ENCODE results near the gene ANKFN1.

The ANKFN1 gene

GRCh38 chr17:56291226-56291805 is 138.0 kb downstream of the ANKFN1 start:
- no peak for FAIRE-seq

GRCh38 chr17:56292010-56292409 is 138.7 kb downstream of the ANKFN1 start:
- FAIRE-seq = no peak

- no peak for FAIRE-seq
These were observed 139.3 kb downstream of the ANKFN1 start for GRCh38 chr17:56292578-56292977.

- FAIRE-seq = no peak
These were observed 143.9 kb downstream of the ANKFN1 start for GRCh38 chr17:56297184-56297583.

GRCh38 chr17:56298846-56299245 is 145.6 kb downstream of the ANKFN1 start:
- no peak for FAIRE-seq

- no peak for FAIRE-seq
These were observed 146.9 kb downstream of the ANKFN1 start for GRCh38 chr17:56300144-56300543.

- FAIRE-seq = no peak
These were observed 151.7 kb downstream of the ANKFN1 start for GRCh38 chr17:56305007-56305406.

- no peak for FAIRE-seq
These were observed 156.6 kb downstream of the ANKFN1 start for GRCh38 chr17:56309897-56310296.

GRCh38 chr17:56310782-56311181 is 157.5 kb downstream of the ANKFN1 start:
- no peak for FAIRE-seq

- FAIRE-seq = no peak
These were observed 159.9 kb downstream of the ANKFN1 start for GRCh38 chr17:56313201-56313600.

GRCh38 chr17:56314026-56314425 is 160.8 kb downstream of the ANKFN1 start:
- FAIRE-seq = no peak

- FAIRE-seq = no peak
These were observed 161.8 kb downstream of the ANKFN1 start for GRCh38 chr17:56314984-56315602.

GRCh38 chr17:56316604-56317003 is 163.3 kb downstream of the ANKFN1 start:
- FAIRE-seq = no peak

GRCh38 chr17:56317351-56318208 is 164.3 kb downstream of the ANKFN1 start:
- no peak for FAIRE-seq

- FAIRE-seq = peak; percentile 95
These were observed 166.3 kb downstream of the ANKFN1 start for GRCh38 chr17:56319531-56319930.

- no peak for FAIRE-seq
These were observed 167.2 kb downstream of the ANKFN1 start for GRCh38 chr17:56320443-56320842.

- FAIRE-seq = no peak
These were observed 169.7 kb downstream of the ANKFN1 start for GRCh38 chr17:56322991-56323390.

GRCh38 chr17:56324676-56325075 is 171.4 kb downstream of the ANKFN1 start:
- no peak for FAIRE-seq

GRCh38 chr17:56325313-56326000 is 172.2 kb downstream of the ANKFN1 start:
- no peak for FAIRE-seq

- no peak for FAIRE-seq
These were observed 172.7 kb downstream of the ANKFN1 start for GRCh38 chr17:56326001-56326359.

- FAIRE-seq = no peak
These were observed 194.4 kb downstream of the ANKFN1 start for GRCh38 chr17:56347639-56348038.

GRCh38 chr17:56350592-56350991 is 197.3 kb downstream of the ANKFN1 start:
- FAIRE-seq = no peak

- no peak for FAIRE-seq
These were observed 198.4 kb downstream of the ANKFN1 start for GRCh38 chr17:56351675-56352074.

- no peak for FAIRE-seq
These were observed 205.4 kb downstream of the ANKFN1 start for GRCh38 chr17:56358651-56359050.
